ENCODE data around the gene IDE. TPM values are rescaled to one million over a fixed set of nuclear protein-coding genes. Genes with fewer than 3 reads are reported as not detected.

IDE gene
- total and polyA plus RNA-seq, 9 of the 15 experiments (the other 6 are each of a cell fraction or from before 2014, with no cell fraction given): 10.2 to 50.6 (median 33.2) TPM

DNA sequence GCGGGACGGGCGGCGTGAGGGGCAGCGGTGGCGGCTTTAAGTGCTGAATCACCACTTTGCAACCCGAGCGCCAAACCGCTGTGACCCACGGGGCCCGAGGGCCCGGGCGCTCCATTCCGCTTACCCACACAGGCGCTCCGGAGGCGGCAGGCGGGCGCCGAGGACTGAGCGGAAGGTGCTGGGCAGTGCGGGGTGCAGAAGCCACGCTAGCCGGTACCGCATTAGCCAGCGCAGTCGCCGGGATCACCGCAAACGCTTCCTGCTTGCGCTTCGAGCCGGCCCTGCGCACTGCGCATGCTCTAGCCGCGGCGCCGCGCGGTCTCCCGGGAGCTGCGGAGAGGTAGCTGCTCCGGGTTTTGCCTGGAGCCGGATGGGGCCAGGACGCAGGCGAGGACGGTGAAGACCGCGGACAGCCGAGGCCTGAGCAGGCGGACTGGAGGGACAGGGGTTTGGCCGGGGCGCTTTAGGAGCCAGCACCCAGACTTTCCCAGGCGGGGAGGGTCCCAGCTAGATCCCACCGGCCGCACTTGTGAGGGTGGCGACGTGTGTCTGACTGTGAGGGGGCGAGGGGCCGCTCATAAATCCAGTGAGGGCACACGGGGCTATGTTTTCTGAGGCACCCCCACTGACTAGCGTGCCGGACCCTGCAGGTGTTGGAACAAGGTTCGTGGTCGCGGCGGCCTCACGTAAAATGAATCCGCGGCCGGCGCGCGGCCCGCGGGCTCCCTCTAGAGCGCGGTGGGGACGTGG is at the start of gene IDE (continued):
- TF ChIP-seq GTF2B (IDR thresholded peaks at IDR 0.05; ENCODE audit: extremely low read depth, insufficient read length) (no peak), RBBP5 (IDR thresholded peaks at IDR 0.05; ENCODE audit: borderline replicate concordance, insufficient read depth, low read length, poor library complexity, severe bottlenecking) (peak; percentile 67), ZBTB49 (CRISPR knock-in tag; IDR thresholded peaks at IDR 0.05; ENCODE audit: borderline replicate concordance) (no peak), MLLT1 (IDR thresholded peaks at IDR 0.05) (0 out of 4 replicates have a peak, but pooled peaks have one; percentile 10 to 47), PCBP1 (IDR thresholded peaks at IDR 0.05; ENCODE audit: low read depth, low read length, poor library complexity, severe bottlenecking) (no peak), NUFIP1 (IDR thresholded peaks at IDR 0.05; ENCODE audit: partially characterized antibody) (no peak), DMBX1 (CRISPR knock-in tag; IDR thresholded peaks at IDR 0.05; ENCODE audit: borderline replicate concordance) (no peak), RBM25 (IDR thresholded peaks at IDR 0.05; ENCODE audit: low read depth, low read length, severe bottlenecking) (no peak), E4F1 (CRISPR knock-in tag; IDR thresholded peaks at IDR 0.05; ENCODE audit: borderline replicate concordance) (no peak), MECOM (CRISPR knock-in tag; IDR thresholded peaks at IDR 0.05) (no peak), PTRF (tag; IDR thresholded peaks at IDR 0.05) (no peak), ETV5 (CRISPR knock-in tag; IDR thresholded peaks at IDR 0.05; ENCODE audit: low read depth) (peak; percentile 67; the same call in 1 of the 2 replicates), ASH1L (IDR thresholded peaks at IDR 0.05; ENCODE audit: borderline replicate concordance, low read depth, partially characterized antibody) (no peak), ZNF143 (CRISPR knock-in tag; IDR thresholded peaks at IDR 0.05) (peak; percentile 13; the same call in 1 of the 2 replicates), SRF (CRISPR knock-in tag; IDR thresholded peaks at IDR 0.05) (no peak; a peak in 1 of 4 replicates), ZBTB8A (IDR thresholded peaks at IDR 0.05; ENCODE audit: partially characterized antibody) (no peak), MCM2 (IDR thresholded peaks at IDR 0.05; ENCODE audit: low read depth) (no peak)
- TF ChIP-seq, protein P1, sequence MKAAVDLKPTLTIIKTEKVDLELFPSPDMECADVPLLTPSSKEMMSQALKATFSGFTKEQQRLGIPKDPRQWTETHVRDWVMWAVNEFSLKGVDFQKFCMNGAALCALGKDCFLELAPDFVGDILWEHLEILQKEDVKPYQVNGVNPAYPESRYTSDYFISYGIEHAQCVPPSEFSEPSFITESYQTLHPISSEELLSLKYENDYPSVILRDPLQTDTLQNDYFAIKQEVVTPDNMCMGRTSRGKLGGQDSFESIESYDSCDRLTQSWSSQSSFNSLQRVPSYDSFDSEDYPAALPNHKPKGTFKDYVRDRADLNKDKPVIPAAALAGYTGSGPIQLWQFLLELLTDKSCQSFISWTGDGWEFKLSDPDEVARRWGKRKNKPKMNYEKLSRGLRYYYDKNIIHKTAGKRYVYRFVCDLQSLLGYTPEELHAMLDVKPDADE (conservative IDR thresholded peaks at IDR 0.05; ENCODE audit: control insufficient read depth, low read depth, low read length): peak; percentile 42; the same call in 1 of the 2 replicates

Measured in K562 (cell line).